OCI-LY7 (cell line): ENCODE data around the gene ZNF577. TPM values are rescaled to one million over a fixed set of nuclear protein-coding genes. Genes with fewer than 3 reads are reported as not detected.

ENCODE experiments used
- BruUV-seq: library from RNA; stranded (reverse); fragments of 400-500 nt; replicated peaks from 2 replicates; lab custom pipeline; 2021; lab: Mats Ljungman, UMichigan
- CTCF ChIA-PET: fragments of 300-600 bp; sonication (Branson Sonifier 250); formaldehyde crosslinking; loops from one replicate; lab custom pipeline; 2022; ENCODE audit warnings: antibody characterized with exemption; ENCODE audit not compliant: unreplicated experiment; lab: Charles Lee
- POLR2A ChIA-PET: fragments of 300-600 bp; sonication (Branson Sonifier 250); formaldehyde crosslinking; loops from one replicate; lab custom pipeline; 2022; ENCODE audit warnings: antibody characterized with exemption; lab: Charles Lee
- DNase-seq: peaks from one replicate; pipeline ENCODE4 v3.0.0-alpha.2; 2015; ENCODE audit warnings: low spot score
- H2AFZ ChIP-seq: fragments of 200-600 bp; sonication (generic), shearing (Covaris generic); 2 replicates; pipeline ENCODE4 v1.6.1; 2014; ENCODE audit warnings: mild to moderate bottlenecking, antibody characterized with exemption, low read length, moderate library complexity
- H3K27ac ChIP-seq: fragments of 200-600 bp; sonication (generic); 2 replicates; pipeline ENCODE4 v1.5.1; 2014; ENCODE audit warnings: mixed run types, low read depth, mild to moderate bottlenecking, moderate library complexity, low read length, inconsistent platforms; ENCODE audit not compliant: poor library complexity, severe bottlenecking
- H3K36me3 ChIP-seq: fragments of 200-600 bp; sonication (generic); 2 replicates; pipeline ENCODE4 v1.6.1; 2014; ENCODE audit warnings: mild to moderate bottlenecking, antibody characterized with exemption, low read length, moderate library complexity, mixed read lengths; ENCODE audit not compliant: insufficient read depth
- H3K4me1 ChIP-seq: fragments of 200-600 bp; sonication (generic); 2 replicates; pipeline ENCODE4 v1.5.1; 2014; ENCODE audit warnings: mild to moderate bottlenecking, low read length; ENCODE audit not compliant: insufficient read depth, poor library complexity, severe bottlenecking
- H3K4me2 ChIP-seq: fragments of 200-600 bp; sonication (generic); 2 replicates; pipeline ENCODE4 v1.6.1; 2014; ENCODE audit warnings: mild to moderate bottlenecking, low read length
- H3K4me3 ChIP-seq: fragments of 200-600 bp; sonication (generic); 2 replicates; pipeline ENCODE4 v1.5.1; 2014; ENCODE audit warnings: mild to moderate bottlenecking, low read depth, low read length; ENCODE audit not compliant: poor library complexity, severe bottlenecking
- H3K79me2 ChIP-seq: fragments of 200-600 bp; sonication (generic); 2 replicates; pipeline ENCODE4 v1.6.1; 2016; ENCODE audit warnings: low read depth, mild to moderate bottlenecking, low read length, moderate library complexity, mixed read lengths; ENCODE audit not compliant: insufficient read depth
- H3K9me2 ChIP-seq: fragments of 200-600 bp; sonication (generic); 2 replicates; pipeline ENCODE4 v1.6.1; 2016; ENCODE audit warnings: mild to moderate bottlenecking, low read length, mixed read lengths; ENCODE audit not compliant: insufficient read depth
- H3K9me3 ChIP-seq: fragments of 200-600 bp; sonication (generic); 2 replicates; pipeline ENCODE4 v1.6.1; 2014; ENCODE audit warnings: mild to moderate bottlenecking, mixed run types, low read length, mixed read lengths
- H4K20me1 ChIP-seq: fragments of 200-600 bp; sonication (generic); 2 replicates; pipeline ENCODE4 v1.6.1; 2014; ENCODE audit warnings: mild to moderate bottlenecking, antibody characterized with exemption, low read length, moderate library complexity, mixed read lengths; ENCODE audit not compliant: insufficient read depth
- CTCF ChIP-seq: fragments of 200-600 bp; sonication (generic); conservative IDR thresholded peaks from 2 replicates; pipeline ENCODE4 v1.5.1; 2014; ENCODE audit warnings: mild to moderate bottlenecking, antibody characterized with exemption, low read length, moderate library complexity, mixed read lengths
- EZH2phosphoT487 ChIP-seq: fragments of 200-600 bp; sonication (generic); IDR thresholded peaks from 2 replicates; pipeline ENCODE4 v1.6.1; 2018; ENCODE audit warnings: low read depth, borderline replicate concordance, mild to moderate bottlenecking, mixed run types, antibody characterized with exemption, low read length, moderate library complexity, mixed read lengths
- intact Hi-C: fragments of 100-400 bp; cut with micrococcal nuclease; formaldehyde crosslinking; loops from one replicate; pipeline ENCODE4 v1.10.0; 2022; ENCODE audit not compliant: unreplicated experiment
- total RNA-seq, 2 experiments: library from RNA; depleted of rRNA in 1 of 2; stranded (reverse); fragments of >200 nt in 1 of 2; shearing (Covaris generic) in 1 of 2; gene quantifications; 2 replicates each; pipeline ENCODE4 v1.2.3, GENCODE V29; 2014 to 2022

The ZNF577 gene
- total RNA-seq, 2 experiments from 2014 or later: 2.0 to 9.6 TPM

GRCh38 chr19:51927859-51928258 lies 40.1 kb upstream of the ZNF577 start:
- H3K9me2 ChIP-seq: no peaks in the 10 kb centered on the region
- intact Hi-C loops: loop anchor here (1.0 to 10.0 kb wide), 2 partner anchors 58 to 307 kb away; partner anchors contain the start of gene ZNF350
- peak overlapping the region; percentile 59 for H3K4me2 ChIP-seq
- H3K4me3 ChIP-seq: peak overlapping the region; percentile 75
- peaks cover 26% of the 10 kb centered on the region for H3K9me3 ChIP-seq
- no peaks in the 10 kb centered on the region for H4K20me1 ChIP-seq
- H3K79me2 ChIP-seq: no peaks in the 10 kb centered on the region
- DNase-seq: no peak
- no peak overlapping the region for H3K27ac ChIP-seq
- no peak for TF ChIP-seq CTCF
- TF ChIP-seq EZH2phosphoT487: no peak
- ChIA-PET CTCF (no interaction called here), POLR2A (no interaction called here)
- H3K4me1 ChIP-seq: no peaks in the 10 kb centered on the region
- H3K36me3 ChIP-seq: peaks cover 28% of the 10 kb centered on the region
- no TSS peak for BruUV-seq
- peak overlapping the region; percentile 81; the same call in 1 of the 2 replicates for H2AFZ ChIP-seq

DNA sequence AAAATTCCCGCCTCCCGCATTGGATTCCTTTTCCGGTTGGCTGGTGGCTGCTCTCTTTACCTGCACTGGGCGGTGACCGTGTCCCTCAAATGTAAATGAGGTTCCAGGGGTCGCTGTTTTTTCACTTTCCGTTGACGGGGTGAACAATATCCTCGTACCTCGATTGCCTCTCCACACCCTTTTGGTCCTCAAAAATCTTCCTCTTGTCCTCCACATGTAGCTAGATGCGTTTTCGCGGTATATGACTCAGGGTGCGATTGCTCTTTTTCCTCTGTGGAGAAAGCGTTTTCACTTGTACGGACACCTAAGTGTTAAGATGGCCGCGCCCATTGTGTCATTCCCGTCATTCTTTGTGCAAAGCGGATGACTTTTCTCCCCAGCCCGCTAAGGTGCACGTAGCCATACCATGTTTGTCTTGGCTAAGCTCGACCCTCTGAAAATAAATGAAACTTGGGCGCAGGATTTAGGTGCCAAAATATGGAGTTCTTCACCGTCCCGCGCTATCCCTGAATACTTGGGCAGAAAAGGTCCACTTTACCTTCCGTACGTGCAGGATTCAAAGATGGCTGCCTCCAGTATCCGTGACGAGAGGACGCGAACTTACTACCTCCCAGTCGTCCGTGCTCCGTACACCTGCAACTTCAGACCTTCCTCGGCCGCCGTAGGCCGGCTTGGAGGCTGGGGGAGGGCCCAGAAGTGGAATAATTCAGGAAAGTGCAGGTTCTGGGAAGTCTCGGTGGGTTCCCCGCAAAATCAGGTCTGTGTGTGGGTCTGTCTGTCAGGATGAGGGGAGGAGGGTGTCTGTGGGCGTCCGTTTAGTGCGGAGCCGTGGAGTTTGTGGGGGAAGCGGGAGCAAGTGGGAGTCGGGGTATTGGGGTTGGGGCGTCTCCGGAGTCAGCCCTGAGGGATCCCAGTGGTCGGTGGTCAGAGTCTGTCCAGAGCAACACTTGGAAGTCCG lies 39.3 kb upstream of the ZNF577 start, which contains the start of gene ZNF613:
Gene ZNF613, plus strand, starts transcription at position 689 of the 958 bp plus-strand sequence. CDS start 8,749 bp downstream, outside the sequence.
- H3K9me3 ChIP-seq: peaks cover 31% of the 10 kb centered on the region
- no peaks in the 10 kb centered on the region for H3K79me2 ChIP-seq
- POLR2A ChIA-PET: no interaction called here
- H3K4me1 ChIP-seq: no peaks in the 10 kb centered on the region
- peak within 1 kb of the TSS; percentile 81 for H2AFZ ChIP-seq
- H3K36me3 ChIP-seq: peaks cover 20% of the 10 kb centered on the region
- no peaks in the 10 kb centered on the region for H4K20me1 ChIP-seq
- H3K4me3 ChIP-seq: peak within 1 kb of the TSS; percentile 75
- peak within 1 kb of the TSS; percentile 48 for H3K27ac ChIP-seq
- peak within 1 kb of the TSS; percentile 59 for H3K4me2 ChIP-seq
- CTCF ChIA-PET: no interaction called here
- no peaks in the 10 kb centered on the region for H3K9me2 ChIP-seq
- intact Hi-C loops: loop anchor here (1.0 to 10.0 kb wide), 2 partner anchors 59 to 308 kb away; partner anchors contain the start of gene ZNF350
- DNase-seq: peak; percentile 87
- TF ChIP-seq CTCF (peak; percentile 32; the same call in 1 of the 2 replicates), EZH2phosphoT487 (no peak)
- BruUV-seq: no TSS peak
